Ovary (tissue), 3 donors: ENCODE results near the gene TSC2.

Experiments
- CTCF ChIP-seq, 3 donors: fragments of 450-650 bp in 2 of 3; fragments of 200-600 bp in 1 of 3; IDR thresholded peaks; one replicate each; pipeline versions ENCODE4 v1.5.1 to v1.8.0; 2016 to 2022; ENCODE audit warnings: antibody characterized with exemption in 3 of 3, mild to moderate bottlenecking in 1 of 3
- POLR2A ChIP-seq: fragments of 450-650 bp; IDR thresholded peaks from one replicate; pipeline ENCODE4 v1.6.1; 2017; ENCODE audit warnings: antibody characterized with exemption, mild to moderate bottlenecking, moderate library complexity
- donor health status: DM: no; HTN: no; CAD: no.

GRCh38 chr16:1998360-1998835 is 49.4 kb upstream of the TSC2 start:
- TF ChIP-seq CTCF (IDR thresholded peaks at IDR 0.05): no peak
- TF ChIP-seq POLR2A: no peak
